ENCODE data around the gene DENND4B.

DENND4B gene

GRCh38 chr1:153968972-153969371, 22.5 kb upstream of the DENND4B start:
- no peak for FAIRE-seq

GRCh38 chr1:153968408-153968807, 21.9 kb upstream of the DENND4B start:
- FAIRE-seq, result no peak

DNA sequence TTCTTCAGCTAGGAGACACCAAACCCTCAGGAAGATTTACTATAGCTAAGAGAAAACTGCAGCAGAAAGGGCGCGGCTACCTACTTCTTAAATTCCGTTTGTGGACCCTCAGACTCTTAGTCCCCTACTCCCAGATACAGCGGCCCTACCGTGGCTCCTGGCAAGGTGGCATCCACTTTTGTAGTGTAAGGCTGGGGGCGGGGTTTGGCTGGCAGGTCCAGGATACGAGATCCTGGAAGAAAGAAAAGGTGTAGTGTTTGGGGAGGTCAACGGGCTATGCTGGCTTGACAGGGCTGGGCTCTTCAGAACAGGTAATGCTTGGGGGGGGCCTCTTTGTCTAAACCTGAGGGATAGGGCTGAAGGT, 21.5 kb upstream of the DENND4B start:
- no peak for FAIRE-seq

- FAIRE-seq, result no peak
These were observed 20.8 kb upstream of the DENND4B start, which contains the start of gene CREB3L4 for GRCh38 chr1:153967107-153967999. TSS of gene CREB3L4 (plus strand) at chr1:153967902. CDS start at chr1:153968526, 624 bp downstream.

DNA sequence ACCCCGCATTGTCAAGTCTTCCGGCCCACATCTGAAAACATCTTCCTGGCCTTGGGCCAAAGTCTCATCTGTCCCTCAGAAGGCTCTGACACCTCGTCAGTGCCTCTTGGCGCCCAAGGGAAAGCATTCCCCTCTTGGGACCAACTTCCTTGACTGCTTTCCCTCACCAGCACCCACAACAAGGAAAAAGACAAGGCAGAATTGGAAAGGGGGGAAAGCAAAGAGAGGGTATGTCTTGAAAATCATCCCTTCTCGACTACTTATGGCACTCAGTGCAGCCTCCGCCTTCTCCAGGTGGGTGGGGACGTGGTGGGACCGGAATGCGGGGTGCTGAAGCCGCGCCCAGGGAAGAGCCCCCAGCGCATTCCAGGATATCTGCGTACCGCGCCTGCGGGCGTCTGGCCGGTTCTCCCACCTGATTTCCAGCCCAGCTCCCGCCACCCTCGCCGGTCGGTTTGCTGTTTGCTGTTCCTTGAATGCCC, 17.4 kb upstream of the DENND4B start:
- no peak for FAIRE-seq

- no peak for FAIRE-seq
These were observed 16.7 kb upstream of the DENND4B start, which contains the start of gene SLC39A1 for GRCh38 chr1:153963030-153963849. TSS of gene SLC39A1 (minus strand) at chr1:153963537. CDS start at chr1:153962715, 822 bp downstream.

DNA sequence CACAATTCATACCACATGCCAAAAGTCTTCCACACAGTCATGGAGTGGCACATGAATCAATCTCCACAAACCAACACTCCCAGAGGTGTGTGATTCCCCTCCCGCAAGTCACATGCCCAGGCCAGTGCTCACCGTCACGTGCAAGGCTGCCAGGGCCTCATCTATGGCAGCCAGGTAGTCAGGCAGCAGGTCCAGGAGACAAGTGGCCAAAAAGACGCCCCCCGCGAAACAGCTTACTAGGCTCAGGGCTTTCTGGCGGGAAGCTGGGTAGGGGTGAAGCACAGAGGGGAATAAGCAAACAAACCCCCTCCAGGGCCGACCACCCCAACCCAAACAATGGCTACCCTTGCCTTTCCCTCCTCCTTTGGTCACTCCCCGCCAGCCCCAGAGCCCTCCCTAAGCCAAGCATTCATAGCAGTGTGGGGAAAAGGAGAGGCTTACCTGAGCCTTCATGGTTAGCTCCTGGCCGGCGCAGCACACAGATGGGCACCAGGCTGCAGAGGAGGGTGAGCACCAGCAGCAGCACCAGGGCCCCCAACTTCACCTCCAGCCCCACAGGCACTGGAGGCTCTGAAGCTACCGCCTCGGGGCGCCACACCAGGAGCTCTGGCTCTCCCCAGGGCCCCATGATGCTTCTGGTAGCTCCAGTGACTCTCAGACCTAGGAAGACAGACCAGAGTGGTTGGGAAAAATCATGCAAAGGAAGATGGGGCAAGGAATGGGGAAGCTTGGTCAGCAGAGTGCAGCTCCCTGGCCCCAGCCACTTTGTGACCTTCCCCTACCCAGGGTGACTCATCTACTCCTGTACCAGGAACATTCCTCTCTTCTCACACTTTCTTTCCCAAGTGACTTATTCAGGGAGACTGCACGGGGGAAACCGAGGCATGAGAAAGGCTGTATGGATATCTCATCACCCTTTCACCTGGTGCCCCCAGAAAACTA, 15.8 kb upstream of the DENND4B start:
- FAIRE-seq, result no peak

DNA sequence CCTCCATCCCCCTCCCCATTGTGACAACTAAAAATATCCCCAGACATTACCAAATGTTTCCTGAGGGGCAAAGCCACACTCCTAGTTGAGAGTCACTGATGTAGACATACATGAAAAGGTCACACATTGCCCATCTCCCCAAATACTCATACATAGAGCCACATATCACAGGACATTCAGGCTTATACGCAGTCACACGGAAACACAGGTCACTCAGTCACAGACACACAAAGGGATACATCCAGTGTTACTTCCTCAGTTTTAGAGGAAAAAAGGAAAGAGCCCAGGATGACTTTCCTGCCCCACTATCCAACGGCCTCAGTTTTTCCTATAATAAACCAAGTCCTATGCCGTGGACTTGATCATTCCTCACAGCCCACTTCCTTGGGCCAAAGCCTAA, 14.9 kb upstream of the DENND4B start:
- no peak for FAIRE-seq

DNA sequence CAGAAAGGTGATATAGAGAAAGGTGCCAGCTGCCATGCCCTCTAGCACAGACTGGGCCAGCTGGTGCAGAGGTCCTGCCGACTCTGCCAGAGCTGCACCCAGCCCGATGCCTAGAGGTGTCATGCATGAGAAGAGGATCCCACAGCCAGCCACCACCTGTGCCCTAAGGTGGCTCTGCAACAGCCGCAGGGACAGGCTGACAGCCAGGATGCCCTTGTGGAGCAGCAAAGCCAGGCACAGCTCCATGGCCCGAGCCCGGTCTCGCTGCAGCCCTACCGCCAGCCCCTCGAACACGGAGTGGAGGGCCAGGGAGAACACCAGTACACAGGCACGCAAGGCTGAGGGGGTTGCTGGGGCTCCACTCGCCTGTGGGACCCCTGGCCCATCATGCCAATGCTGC, 13.7 kb upstream of the DENND4B start:
- no peak for FAIRE-seq

GRCh38 chr1:153959454-153959853, 12.9 kb upstream of the DENND4B start:
- FAIRE-seq, result no peak

DNA sequence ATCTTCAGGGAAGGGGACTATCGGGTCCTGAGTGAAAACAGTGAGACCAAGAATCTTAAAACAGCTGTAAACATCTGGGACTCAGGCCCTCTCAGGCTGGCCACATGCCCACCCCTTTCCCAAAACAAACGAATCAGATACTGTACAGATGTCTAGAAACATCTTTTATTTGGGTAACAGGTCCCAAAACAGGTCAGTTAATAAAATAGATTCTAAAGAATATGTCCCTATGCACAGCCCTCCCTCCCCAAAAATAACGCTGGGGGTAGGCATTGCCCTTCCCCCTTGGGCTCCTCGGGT, 12.4 kb upstream of the DENND4B start:
- no peak for FAIRE-seq

DNA sequence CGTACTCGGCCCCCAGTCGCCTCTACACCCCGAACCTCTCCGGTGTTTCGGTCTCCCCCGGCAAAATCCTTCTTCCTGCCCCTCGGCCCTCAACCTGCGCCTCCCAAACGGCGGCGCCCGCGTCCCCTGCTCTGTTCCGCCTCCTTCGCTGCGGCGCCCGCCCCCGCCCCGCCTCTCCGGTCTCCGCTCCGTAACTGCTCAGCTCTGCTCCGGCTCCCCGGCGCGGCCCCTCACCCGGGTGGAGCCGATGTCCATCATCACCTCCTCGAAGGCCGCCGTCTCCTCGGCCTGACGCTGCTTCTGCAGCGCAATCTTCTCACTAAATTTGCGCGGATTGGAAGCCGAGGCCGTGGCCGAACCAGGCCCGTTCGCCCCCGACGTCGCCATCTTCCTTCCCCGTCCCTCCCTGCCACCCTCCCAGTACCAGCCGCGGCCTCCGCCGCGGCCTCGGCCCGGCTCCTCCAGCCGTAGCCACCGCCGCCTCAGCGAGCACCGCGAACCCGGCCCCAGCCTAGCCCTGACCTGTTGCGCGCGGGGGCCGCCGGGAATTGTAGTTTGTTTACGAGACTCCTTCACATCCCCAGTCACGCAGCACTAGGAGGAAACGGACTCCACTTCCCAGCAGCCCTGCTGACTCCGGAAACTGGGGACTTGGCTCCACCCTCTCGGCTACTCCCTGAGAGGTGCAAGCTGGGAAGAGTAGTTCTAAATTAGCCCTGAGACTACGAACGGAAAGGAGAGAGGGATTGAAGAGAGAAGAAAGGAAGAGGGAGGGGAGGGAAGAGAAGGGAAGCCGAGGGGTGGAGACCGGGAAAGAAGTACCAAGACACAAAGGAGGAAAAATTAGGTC, 11.8 kb upstream of the DENND4B start, which contains the start of gene CRTC2:
Gene CRTC2 (minus strand): TSS at position 502 of the 850 bp plus-strand sequence. CDS start 115 bp downstream, at position 387.
- FAIRE-seq, result peak; percentile 91

DNA sequence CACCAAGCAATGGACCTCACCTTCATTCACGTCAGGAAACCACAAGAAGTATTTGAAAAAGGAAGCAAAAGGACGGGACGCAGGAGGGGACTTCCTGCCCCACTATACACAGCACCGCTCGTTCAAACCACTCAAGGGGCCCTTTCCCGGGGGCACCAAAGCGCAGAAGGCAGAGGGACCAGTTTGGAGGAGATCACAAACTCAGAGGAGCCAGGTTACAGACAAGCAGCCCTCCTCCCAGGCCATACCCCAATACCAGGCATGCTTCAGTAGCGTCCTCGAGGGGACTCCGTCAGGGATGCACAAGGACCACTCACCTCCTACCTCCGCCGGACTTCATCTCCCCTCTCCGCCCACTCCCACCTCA, 11.2 kb upstream of the DENND4B start:
- no peak for FAIRE-seq

DNA sequence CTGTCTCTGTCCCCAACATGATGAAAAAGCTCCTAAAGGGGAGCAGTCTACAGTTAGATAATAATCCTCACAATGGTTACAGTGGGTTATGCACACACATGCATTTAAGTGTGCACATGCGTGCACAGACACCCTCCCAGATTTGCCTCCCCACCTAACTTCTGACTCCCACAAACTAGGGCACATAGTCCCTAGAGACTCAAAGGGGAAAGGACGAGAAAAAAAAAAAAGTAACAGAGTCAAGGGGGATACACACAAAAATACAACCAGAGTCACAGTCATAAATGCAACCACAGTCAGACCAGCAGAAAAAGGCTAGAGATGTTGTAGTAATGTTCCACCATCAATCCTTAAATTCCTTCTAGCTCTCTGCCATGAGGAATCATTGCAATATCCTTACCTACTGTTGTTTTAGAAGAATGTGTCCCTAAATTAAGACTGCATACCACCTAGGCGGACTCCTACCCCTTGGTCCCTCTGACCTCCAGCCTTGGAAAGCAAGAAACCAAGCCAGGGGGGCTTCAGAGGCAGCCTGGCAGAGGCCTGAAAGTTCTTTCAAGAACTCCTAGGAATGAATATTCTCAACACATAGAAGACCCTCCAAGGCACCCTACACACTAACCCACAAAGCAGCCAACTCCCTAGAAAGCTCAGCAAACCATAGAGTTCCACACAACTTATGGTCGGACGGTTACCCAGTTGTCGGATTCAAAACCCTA, 10.6 kb upstream of the DENND4B start:
- no peak for FAIRE-seq

DNA sequence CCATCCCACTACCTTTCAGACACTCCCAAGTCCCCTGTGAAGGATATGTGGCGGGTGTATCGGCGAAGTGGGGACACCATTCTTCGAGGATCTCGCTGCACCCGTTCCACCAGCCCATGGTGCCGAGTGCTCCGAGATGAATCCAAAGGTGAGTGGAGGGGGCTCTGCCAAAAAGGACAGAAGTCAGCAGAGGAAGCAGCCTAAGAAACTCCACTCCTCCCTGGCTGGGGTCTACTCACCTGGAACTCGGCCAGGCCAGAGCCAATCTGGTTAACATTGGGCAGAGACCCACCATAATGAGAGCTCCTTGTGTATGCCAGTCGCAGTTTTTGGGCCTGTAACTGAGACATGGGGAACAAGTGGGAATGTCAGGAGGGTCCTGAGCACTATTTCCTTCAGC, 8.3 kb upstream of the DENND4B start:
- no peak for FAIRE-seq

GRCh38 chr1:153953859-153954365, 7.4 kb upstream of the DENND4B start:
- FAIRE-seq, result no peak

DNA sequence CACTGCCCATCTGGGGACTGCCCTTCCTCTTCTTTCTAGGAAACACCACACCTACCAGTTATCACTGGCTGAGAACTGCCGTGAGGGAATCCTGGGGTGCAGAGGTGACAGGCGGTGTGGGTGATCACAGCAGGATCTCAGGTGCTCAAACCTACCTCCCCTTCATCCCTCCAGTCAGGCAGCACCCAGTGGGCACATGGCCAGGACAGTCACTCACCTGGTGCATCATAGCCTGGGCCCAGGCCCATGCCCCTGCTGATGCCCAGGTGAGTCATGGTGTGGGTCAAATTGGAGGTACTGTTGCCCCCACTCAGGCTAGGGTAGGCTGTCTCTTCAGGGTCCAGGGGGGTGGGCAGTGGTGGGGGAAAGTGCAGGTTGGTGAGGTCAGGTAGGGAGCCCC, 5.3 kb upstream of the DENND4B start:
- FAIRE-seq, result no peak

DNA sequence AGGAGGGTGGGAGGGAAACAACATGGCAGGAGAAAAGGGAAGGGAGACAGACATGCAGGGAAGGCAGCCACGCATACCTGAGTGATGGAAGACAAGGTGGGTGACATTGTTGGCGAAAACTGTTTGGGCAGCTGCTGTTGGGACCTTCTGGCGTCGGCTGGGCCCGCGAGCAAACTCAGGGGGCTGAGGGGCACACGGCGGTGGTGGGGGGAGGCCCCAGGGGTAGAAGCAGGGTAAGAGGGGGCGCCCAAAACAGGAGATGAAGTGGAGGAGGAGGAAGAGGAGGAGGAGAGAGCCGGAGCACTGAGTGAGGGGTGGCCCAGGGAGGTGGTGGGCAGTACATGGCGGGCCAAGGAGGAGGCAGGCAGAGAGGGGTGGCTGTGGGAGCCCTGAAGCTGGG, 4.7 kb upstream of the DENND4B start:
- FAIRE-seq, result no peak

- FAIRE-seq, result no peak
These were observed 510 bp downstream of the DENND4B start for GRCh38 chr1:153945795-153946621.
